GM19438 (cell line): ENCODE results near the gene GAR1.
"Not testable (repeated sequence)": the region's sequence is repeated elsewhere in the genome, so short reads cannot be mapped to it uniquely, and the experiment has no call there.

Experiments
- ATAC-seq: cut with Tn5 transposase; IDR thresholded peaks from one replicate; pipeline ENCODE4 v1.9.1; 2021; ENCODE audit warnings: low read depth; ENCODE audit not compliant: unreplicated experiment

GAR1 gene

GRCh38 chr4:109815151-109816081 lies at the start of gene GAR1:
TSS of gene GAR1 (plus strand) at chr4:109815762. CDS start at chr4:109816165, 403 bp downstream.
- ATAC-seq, result peak; percentile 99

GRCh38 chr4:109782092-109782491 lies 33.5 kb upstream of the GAR1 start:
- ATAC-seq, result not testable (repeated sequence)

GRCh38 chr4:109786846-109787245 lies 28.7 kb upstream of the GAR1 start:
- ATAC-seq, result no peak

GRCh38 chr4:109787807-109788206 lies 27.8 kb upstream of the GAR1 start:
- ATAC-seq, result no peak

GRCh38 chr4:109795059-109795458 lies 20.5 kb upstream of the GAR1 start:
- no peak for ATAC-seq

- ATAC-seq, result no peak
Observed at GRCh38 chr4:109798866-109799265, 16.7 kb upstream of the GAR1 start.

GRCh38 chr4:109801099-109801789 lies 14.3 kb upstream of the GAR1 start:
- no peak for ATAC-seq

- no peak for ATAC-seq
Observed at GRCh38 chr4:109801895-109802319, 13.7 kb upstream of the GAR1 start, which contains the start of gene CFI. TSS of gene CFI (minus strand) at chr4:109801999. CDS start at chr4:109801971, 28 bp downstream.

GRCh38 chr4:109803924-109804571 lies 11.5 kb upstream of the GAR1 start:
- no peak for ATAC-seq

GRCh38 chr4:109809655-109810054 lies 5.9 kb upstream of the GAR1 start:
- ATAC-seq, result no peak

GRCh38 chr4:109810552-109811387 lies 4.8 kb upstream of the GAR1 start:
- no peak for ATAC-seq

- ATAC-seq, result no peak
Observed at GRCh38 chr4:109811707-109812106, 3.9 kb upstream of the GAR1 start.

- ATAC-seq, result no peak
Observed at GRCh38 chr4:109816082-109816442, 500 bp downstream of the GAR1 start.

- ATAC-seq, result no peak
Observed at GRCh38 chr4:109816894-109817293, 1.3 kb downstream of the GAR1 start.

GRCh38 chr4:109818268-109818667 lies 2.7 kb downstream of the GAR1 start:
- ATAC-seq, result no peak

GRCh38 chr4:109820563-109820962 lies 5.0 kb downstream of the GAR1 start:
- ATAC-seq, result no peak

- no peak for ATAC-seq
Observed at GRCh38 chr4:109821185-109821584, 5.6 kb downstream of the GAR1 start.

GRCh38 chr4:109826719-109827118 lies 11.2 kb downstream of the GAR1 start:
- ATAC-seq, result no peak

- no peak for ATAC-seq
Observed at GRCh38 chr4:109827672-109828071, 12.1 kb downstream of the GAR1 start, which contains the start of gene RRH. TSS of gene RRH (plus strand) at chr4:109827972. CDS start at chr4:109828028, 56 bp downstream.

- no peak for ATAC-seq
Observed at GRCh38 chr4:109833756-109834155, 18.2 kb downstream of the GAR1 start.
